WERI-Rb-1 (cell line): ENCODE data around the gene CEACAM16.
"Not testable (repeated sequence)": the region's sequence is repeated elsewhere in the genome, so short reads cannot be mapped to it uniquely, and the experiment has no call there.

ENCODE experiments used
- DNase-seq: peaks from one replicate; pipeline ENCODE4 v3.0.0-alpha.2; 2020
- H3K27ac ChIP-seq: fragments of 250-450 bp; sonication (Bioruptor Pico); 2 replicates; pipeline ENCODE4 v1.5.1; 2020; ENCODE audit warnings: mild to moderate bottlenecking, moderate library complexity
- H3K27me3 ChIP-seq: fragments of 250-450 bp; sonication (Bioruptor Pico); 2 replicates; pipeline ENCODE4 v1.5.1; 2021; ENCODE audit warnings: mild to moderate bottlenecking, low read depth, moderate library complexity; ENCODE audit not compliant: insufficient read depth, severe bottlenecking
- H3K36me3 ChIP-seq: fragments of 250-450 bp; sonication (Bioruptor Pico); 2 replicates; pipeline ENCODE4 v1.5.1; 2020; ENCODE audit warnings: mild to moderate bottlenecking, moderate library complexity
- H3K4me3 ChIP-seq: 2 replicates; pipeline ENCODE4 v1.5.1; 2011; ENCODE audit warnings: low read depth, mild to moderate bottlenecking, control low read depth, low read length
- H3K9me3 ChIP-seq: fragments of 250-450 bp; sonication (Bioruptor Pico); 2 replicates; pipeline ENCODE4 v1.5.1; 2021; ENCODE audit warnings: mild to moderate bottlenecking, moderate library complexity; ENCODE audit not compliant: severe bottlenecking
- TF ChIP-seq, protein P1 (sequence below): IDR thresholded peaks from 2 replicates; pipeline ENCODE4 v1.5.1; 2011; ENCODE audit warnings: low read depth, mild to moderate bottlenecking, control low read depth, inconsistent platforms, low read length

The CEACAM16 gene

DNA sequence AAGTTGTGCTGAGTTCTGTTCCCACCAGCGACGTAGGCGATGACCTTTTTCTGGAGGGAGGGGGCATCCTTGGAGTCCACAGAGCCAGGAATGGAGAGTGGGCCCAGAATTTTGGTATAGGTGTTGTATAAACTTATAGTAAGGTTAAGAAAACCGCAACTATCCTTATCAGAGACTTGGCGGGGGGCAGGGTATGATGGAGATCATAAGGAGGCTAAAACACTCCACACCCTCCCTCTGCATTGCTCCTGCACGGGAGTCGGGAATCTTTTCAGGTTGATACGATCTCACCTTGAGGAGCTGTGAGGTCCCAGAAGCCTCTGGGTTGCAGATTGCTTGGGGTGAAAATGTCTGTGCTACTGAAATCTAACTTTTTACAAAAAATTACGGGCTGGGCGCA lies 34.0 kb upstream of the CEACAM16 start:
- Histone ChIP-seq H3K27ac (no peak overlapping the region), H3K36me3 (peaks cover 43% of the 10 kb centered on the region), H3K27me3 (no peaks in the 10 kb centered on the region), H3K9me3 (no peaks in the 10 kb centered on the region), H3K4me3 (no peak overlapping the region)
- DNase-seq, result no peak
- TF ChIP-seq, protein P1, sequence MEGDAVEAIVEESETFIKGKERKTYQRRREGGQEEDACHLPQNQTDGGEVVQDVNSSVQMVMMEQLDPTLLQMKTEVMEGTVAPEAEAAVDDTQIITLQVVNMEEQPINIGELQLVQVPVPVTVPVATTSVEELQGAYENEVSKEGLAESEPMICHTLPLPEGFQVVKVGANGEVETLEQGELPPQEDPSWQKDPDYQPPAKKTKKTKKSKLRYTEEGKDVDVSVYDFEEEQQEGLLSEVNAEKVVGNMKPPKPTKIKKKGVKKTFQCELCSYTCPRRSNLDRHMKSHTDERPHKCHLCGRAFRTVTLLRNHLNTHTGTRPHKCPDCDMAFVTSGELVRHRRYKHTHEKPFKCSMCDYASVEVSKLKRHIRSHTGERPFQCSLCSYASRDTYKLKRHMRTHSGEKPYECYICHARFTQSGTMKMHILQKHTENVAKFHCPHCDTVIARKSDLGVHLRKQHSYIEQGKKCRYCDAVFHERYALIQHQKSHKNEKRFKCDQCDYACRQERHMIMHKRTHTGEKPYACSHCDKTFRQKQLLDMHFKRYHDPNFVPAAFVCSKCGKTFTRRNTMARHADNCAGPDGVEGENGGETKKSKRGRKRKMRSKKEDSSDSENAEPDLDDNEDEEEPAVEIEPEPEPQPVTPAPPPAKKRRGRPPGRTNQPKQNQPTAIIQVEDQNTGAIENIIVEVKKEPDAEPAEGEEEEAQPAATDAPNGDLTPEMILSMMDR, result no peak

DNA sequence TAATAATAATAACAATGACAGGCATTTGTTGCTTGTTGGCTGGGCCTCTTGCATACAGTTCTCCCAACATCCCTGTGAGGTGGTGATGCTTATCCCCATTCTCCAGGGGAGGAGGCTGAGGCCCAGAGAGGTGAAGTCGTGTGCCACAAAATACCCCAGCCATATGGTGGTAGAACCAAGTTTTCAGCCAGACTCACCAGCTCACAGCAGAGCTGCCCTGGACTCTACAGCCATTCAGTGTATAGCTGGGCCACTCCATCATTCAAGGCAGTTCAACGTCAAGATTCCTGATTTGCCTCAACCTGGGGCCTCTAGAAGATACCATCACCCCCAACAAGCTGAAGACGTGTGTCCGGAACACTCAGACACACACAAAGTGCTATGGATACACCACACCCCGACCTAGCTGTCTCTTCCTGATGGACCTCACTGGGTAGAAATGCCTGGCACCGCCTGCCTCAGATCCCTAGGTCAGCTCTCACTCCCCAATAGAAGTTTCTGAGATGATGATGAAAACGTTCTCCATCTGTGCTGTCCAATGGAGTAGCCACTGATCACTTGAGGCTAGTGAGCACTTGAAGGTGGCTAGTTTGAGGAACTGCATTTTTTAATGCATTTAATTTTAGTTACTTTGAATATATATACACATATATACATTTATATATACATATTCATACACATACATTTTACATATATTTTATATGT lies 31.9 kb upstream of the CEACAM16 start:
- Histone ChIP-seq H3K27me3 (no peaks in the 10 kb centered on the region), H3K36me3 (peaks cover 23% of the 10 kb centered on the region), H3K9me3 (no peaks in the 10 kb centered on the region), H3K27ac (no peak overlapping the region), H3K4me3 (no peak overlapping the region)
- DNase-seq, result no peak
- TF ChIP-seq, protein P1, result no peak

DNA sequence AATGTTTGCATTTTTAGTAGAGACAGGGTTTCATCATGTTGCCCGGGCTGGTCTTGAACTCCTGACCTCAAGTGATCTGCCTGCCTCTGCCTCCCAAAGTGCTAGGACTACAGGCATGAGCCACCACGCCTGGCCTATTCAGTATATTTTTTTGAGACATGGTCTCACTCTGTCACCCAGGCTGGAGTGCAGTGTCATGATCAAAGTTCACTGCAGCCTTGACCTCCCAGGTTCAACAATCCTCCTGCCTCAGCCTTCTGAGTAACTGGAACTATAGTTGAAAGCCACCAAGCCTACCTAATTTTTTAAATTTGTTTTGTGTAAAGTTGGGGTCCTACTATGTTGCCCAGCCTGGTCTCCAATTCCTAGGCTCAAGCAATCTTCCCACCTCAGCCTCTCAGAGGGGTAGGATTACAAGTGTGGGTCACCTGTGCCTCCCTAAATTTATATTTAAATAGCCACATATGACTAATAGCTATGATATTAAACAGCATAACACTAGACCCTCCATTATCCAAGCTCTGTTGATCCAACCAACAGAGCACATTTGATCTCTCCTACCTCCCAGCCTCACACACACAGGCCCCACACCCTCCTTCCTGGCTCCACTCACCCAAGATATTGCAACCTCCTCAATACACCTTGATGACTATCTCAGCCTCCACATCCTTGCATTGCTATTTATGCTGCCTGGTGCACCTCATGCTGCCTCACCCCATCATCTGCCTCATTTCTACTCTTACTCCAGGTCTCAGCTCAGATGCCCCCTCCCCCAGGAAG lies 29.8 kb upstream of the CEACAM16 start:
- H3K4me3 ChIP-seq, result no peak overlapping the region
- no peak overlapping the region for H3K27ac ChIP-seq
- no peaks in the 10 kb centered on the region for H3K9me3 ChIP-seq
- no peaks in the 10 kb centered on the region for H3K27me3 ChIP-seq
- DNase-seq, result no peak
- H3K36me3 ChIP-seq, result peaks cover 6% of the 10 kb centered on the region
- TF ChIP-seq, protein P1, result no peak

DNA sequence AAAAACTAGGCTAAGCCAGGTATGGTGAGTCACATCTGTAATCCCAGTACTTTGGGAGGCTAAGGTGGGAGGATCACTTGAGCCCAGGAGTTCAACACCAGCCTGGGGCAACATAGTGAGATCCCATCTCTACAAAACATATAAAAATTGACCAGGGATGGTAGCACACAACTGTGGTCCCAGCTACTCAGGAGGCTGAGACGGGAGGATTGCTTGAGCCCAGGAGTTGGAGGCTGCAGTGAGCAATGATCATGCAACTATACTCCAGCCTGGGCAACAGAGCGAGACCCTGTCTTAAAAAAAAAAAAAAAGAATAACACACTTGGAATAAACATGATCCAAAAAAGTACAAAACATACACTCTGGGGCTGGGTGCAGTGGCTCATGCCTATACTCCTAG lies 28.9 kb upstream of the CEACAM16 start:
- not testable (repeated sequence) for H3K9me3 ChIP-seq, DNase-seq, H3K27me3 ChIP-seq, H3K27ac ChIP-seq, H3K36me3 ChIP-seq, H3K4me3 ChIP-seq

DNA sequence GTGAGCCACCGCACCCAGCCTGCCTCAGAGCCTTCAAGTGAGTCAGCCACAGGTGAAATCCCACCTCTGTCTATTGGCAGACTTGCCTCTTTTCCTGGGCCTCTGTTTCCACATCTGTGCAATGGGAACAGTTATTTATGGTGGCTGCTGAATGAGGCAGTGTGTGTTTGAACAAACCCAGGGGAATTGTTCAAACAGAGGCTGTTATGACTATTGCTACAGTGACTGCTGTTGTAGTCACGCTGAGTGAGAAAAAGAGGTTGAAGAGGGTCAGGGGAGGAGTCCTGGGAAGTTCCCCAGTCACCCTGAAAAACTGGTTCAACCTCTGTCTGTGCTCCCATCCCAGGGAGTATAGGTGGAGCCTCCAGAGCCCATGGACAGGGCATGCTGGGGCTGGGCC lies 27.6 kb upstream of the CEACAM16 start, which contains the start of gene CEACAM19:
Gene CEACAM19, plus strand, starts transcription at position 83 of the 400 bp plus-strand sequence. CDS start 450 bp downstream, outside the sequence.
- H3K27me3 ChIP-seq, result no peaks in the 10 kb centered on the region
- no peak within 1 kb of the TSS for H3K27ac ChIP-seq
- H3K36me3 ChIP-seq, result peaks cover 5% of the 10 kb centered on the region
- H3K9me3 ChIP-seq, result no peaks in the 10 kb centered on the region
- no peak for DNase-seq
- TF ChIP-seq, protein P1, result no peak
- no peak within 1 kb of the TSS for H3K4me3 ChIP-seq

DNA sequence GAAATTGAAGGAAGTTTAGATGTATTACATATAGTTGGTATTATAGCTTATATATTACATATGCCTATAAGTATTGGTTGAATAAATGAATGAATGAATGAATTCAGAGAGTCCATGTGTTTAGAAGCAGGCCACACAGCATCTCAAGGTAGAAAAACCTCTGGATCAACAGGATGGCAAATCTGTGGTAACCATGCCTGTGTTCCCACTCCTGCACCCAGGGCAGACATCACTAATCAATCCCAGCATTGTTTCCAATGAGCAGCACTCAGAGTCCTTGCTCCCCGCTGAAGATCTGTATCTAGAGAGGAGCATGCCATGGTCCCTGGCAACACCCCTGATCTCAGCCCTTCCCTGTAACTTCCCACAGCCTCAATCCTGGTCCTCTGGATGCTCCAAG lies 26.7 kb upstream of the CEACAM16 start:
- Histone ChIP-seq H3K27me3 (no peaks in the 10 kb centered on the region), H3K4me3 (no peak overlapping the region), H3K9me3 (no peaks in the 10 kb centered on the region), H3K36me3 (peaks cover 9% of the 10 kb centered on the region), H3K27ac (no peak overlapping the region)
- no peak for DNase-seq
- TF ChIP-seq, protein P1, result no peak
